Right lobe of liver (tissue), 6 donors: ENCODE results near the gene TRHDE. TPM values are rescaled to one million over a fixed set of nuclear protein-coding genes. Genes with fewer than 3 reads are reported as not detected.

ENCODE experiments used
- ATAC-seq, 4 donors: fragments of 200-7000 bp; cut with Tn5 transposase; one replicate each; pipeline ENCODE4 v1.9.1; 2020; ENCODE audit warnings: mild to moderate bottlenecking in 4 of 4, moderate library complexity in 4 of 4
- DNase-seq, 3 donors: peaks; one replicate each; pipeline ENCODE4 v3.0.0-alpha.2; 2020
- H3K27ac ChIP-seq, 3 donors: fragments of 200-600 bp; one replicate each; pipeline ENCODE4 v1.8.0; 2022
- H3K27me3 ChIP-seq, 2 donors: fragments of 200-600 bp; one replicate each; pipeline ENCODE4 v1.8.0; 2022
- H3K36me3 ChIP-seq, 4 donors: fragments of 200-600 bp; sonication (generic) in 1 of 4; one replicate each; pipeline versions ENCODE4 v1.5.1 to v1.8.0; 2017 to 2022; ENCODE audit warnings: control low read depth in 1 of 4
- H3K4me1 ChIP-seq, 4 donors: fragments of 200-600 bp; sonication (generic) in 1 of 4; one replicate each; pipeline versions ENCODE4 v1.5.1 to v1.8.0; 2017 to 2022; ENCODE audit warnings: control low read depth in 1 of 4
- H3K4me3 ChIP-seq, 3 donors: fragments of 200-600 bp; one replicate each; pipeline ENCODE4 v1.8.0; 2022
- H3K9me3 ChIP-seq, 4 donors: fragments of 200-600 bp; sonication (generic) in 1 of 4; one replicate each; pipeline versions ENCODE4 v1.5.1 to v1.8.0; 2017 to 2022; ENCODE audit warnings: control low read depth in 1 of 4
- POLR2A ChIP-seq: fragments of 450-650 bp; IDR thresholded peaks from one replicate; pipeline ENCODE4 v1.6.1; 2017; ENCODE audit warnings: antibody characterized with exemption, mild to moderate bottlenecking
- WGBS: methylation state at CpG from one replicate; pipeline ENCODE4 v1.1.6; 2018; ENCODE audit warnings: low coverage, low lambda C conversion rate; ENCODE audit not compliant: insufficient coverage; ENCODE audit errors: missing lambda C conversion rate; 5-methylcytosine and 5-hydroxymethylcytosine counted together
- intact Hi-C, 2 donors: fragments of 100-400 bp; cut with DNase I; formaldehyde crosslinking; loops; one replicate each; pipeline versions ENCODE4 v1.11.2 to v1.14.1; 2022
- total RNA-seq, 6 experiments: library from RNA; depleted of rRNA in 2 of 6; stranded (reverse); fragments of >200 nt in 2 of 6; fragmentation: NEBNext Ultra II Directional in 3 of 6; extraction: Animal tissue kit (Norgen Biotek cat#: 25700) in 3 of 6; gene quantifications; one replicate each; pipeline versions ENCODE4 v1.1.0 to v1.2.4, GENCODE V29; 2016 to 2023
- TF ChIP-seq, protein P1 (sequence below), 4 donors: fragments of 200-600 bp in 3 of 4; fragments of 450-650 bp in 1 of 4; IDR thresholded peaks; one replicate each; pipeline versions ENCODE4 v1.5.1 to v1.8.0; 2016 to 2022; ENCODE audit warnings: antibody characterized with exemption in 4 of 4, mild to moderate bottlenecking in 2 of 4
- donor health status: DM: no; HTN: yes; CAD: no.
- donor health status: DM: no; HTN: no; CAD: no.
- donor health status: DM: no; HTN: no; CAD: no.
- donor health status: DM: no; HTN: yes; CAD: no.
- donor health status: DM: no; HTN: yes; CAD: no.

TRHDE gene
- total RNA-seq, 6 experiments from 2014 or later = 0.10 to 4.3 (median 0.90) TPM

DNA sequence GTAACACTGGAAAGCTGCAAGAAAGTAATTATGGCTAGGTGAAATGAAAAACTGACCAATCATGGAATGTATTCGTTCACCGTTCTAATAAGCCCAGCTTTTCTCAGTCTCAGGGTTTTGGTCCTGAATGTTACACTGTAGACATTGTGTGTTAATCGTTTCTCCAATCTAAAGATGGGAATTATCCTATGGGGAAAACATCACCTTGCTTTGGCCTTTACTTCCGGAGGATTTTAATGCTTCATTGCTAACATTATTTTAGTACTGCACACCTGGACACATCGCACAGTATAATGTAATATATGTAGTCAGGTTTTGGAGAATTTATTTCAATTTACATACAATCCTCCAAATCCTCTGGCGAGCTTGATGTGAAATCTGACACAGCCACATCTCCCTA lies 1.2 kb upstream of the TRHDE start:
- TF ChIP-seq POLR2A = no peak
- TF ChIP-seq, protein P1, sequence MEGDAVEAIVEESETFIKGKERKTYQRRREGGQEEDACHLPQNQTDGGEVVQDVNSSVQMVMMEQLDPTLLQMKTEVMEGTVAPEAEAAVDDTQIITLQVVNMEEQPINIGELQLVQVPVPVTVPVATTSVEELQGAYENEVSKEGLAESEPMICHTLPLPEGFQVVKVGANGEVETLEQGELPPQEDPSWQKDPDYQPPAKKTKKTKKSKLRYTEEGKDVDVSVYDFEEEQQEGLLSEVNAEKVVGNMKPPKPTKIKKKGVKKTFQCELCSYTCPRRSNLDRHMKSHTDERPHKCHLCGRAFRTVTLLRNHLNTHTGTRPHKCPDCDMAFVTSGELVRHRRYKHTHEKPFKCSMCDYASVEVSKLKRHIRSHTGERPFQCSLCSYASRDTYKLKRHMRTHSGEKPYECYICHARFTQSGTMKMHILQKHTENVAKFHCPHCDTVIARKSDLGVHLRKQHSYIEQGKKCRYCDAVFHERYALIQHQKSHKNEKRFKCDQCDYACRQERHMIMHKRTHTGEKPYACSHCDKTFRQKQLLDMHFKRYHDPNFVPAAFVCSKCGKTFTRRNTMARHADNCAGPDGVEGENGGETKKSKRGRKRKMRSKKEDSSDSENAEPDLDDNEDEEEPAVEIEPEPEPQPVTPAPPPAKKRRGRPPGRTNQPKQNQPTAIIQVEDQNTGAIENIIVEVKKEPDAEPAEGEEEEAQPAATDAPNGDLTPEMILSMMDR (IDR thresholded peaks at IDR 0.05) = no peak

DNA sequence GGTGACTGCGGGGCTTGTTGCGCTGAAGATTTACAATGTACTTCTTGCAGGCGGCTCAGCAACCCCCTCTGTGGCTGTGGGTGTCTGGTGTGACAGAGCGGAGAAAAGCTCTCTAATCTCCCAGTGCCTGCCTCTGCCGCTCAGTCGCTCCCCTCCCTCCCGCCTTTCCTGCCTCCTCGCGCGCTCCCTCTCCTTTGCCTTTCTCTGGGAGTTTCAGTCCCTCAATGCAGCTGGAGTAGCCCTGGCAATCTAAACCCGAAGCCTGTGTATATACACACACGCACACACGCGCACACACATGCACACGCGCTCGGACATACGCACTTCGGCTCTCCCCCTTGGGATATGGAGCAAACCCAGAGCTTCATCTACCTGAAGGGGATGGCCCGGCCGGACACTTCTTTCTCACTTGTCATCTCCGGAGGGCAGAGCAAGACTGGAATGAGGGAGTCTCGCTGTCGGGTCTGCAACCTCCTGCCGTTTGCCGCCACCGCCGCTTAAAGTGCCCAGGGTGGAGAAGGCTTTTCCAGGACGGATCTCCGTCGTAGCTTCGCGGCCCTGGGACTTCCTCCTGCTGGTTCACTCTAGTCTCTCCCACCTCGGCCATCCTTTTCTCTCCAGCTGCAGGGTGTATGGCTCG lies 599 bp upstream of the TRHDE start:
- H3K4me3 ChIP-seq = peak overlapping the region; percentile 33 to 54 (median 44)
- peak; percentile 15 to 44 (median 30) for ATAC-seq

More for the DNA sequence above, 1.2 kb upstream of the TRHDE start:
- Histone ChIP-seq H3K27me3 (no peaks in the 10 kb centered on the region), H3K4me1 (peaks cover 0 to 12% (median under 1%) of the 10 kb centered on the region in 4 donors), H3K36me3 (no peaks in the 10 kb centered on the region), H3K4me3 (peak overlapping the region in 1 of 3 donors; percentile 54), H3K27ac (peak overlapping the region in 1 of 3 donors; percentile 17), H3K9me3 (no peaks in the 10 kb centered on the region)
- ATAC-seq = no peak
- intact Hi-C loops = loop anchor here in 1 of 2 donors (10.0 kb wide), 1 partner anchor 336 kb away; the partner anchor contains the start of gene TPH2
- WGBS = 40% methylated on average over 6 of the region's 6 CpGs
- no peak for DNase-seq

DNA sequence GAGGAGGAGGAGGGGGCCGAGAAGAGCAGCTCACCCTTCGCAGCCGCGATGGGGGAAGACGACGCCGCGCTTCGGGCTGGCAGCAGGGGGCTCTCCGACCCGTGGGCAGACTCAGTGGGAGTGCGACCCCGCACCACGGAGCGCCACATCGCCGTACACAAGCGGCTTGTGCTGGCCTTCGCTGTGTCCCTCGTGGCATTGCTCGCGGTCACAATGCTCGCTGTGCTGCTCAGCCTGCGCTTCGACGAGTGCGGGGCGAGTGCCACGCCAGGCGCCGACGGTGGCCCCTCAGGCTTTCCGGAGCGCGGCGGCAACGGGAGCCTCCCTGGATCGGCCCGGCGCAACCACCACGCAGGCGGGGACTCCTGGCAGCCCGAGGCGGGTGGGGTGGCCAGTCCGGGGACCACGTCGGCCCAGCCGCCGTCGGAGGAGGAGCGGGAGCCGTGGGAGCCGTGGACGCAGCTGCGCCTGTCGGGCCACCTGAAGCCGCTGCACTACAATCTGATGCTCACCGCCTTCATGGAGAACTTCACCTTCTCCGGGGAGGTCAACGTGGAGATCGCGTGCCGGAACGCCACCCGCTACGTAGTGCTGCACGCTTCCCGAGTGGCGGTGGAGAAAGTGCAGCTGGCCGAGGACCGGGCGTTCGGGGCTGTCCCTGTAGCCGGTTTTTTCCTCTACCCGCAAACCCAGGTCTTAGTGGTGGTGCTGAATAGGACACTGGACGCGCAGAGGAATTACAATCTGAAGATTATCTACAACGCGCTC lies 745 bp downstream of the TRHDE start:
- no peak for TF ChIP-seq POLR2A
- TF ChIP-seq, protein P1 (IDR thresholded peaks at IDR 0.05) = no peak
- peak in 2 of 4 donors; percentile 1 for ATAC-seq
- Histone ChIP-seq H3K4me3 (peak overlapping the region; percentile 17 to 54 (median 33)), H3K36me3 (no peaks in the 10 kb centered on the region), H3K27me3 (no peaks in the 10 kb centered on the region), H3K9me3 (no peaks in the 10 kb centered on the region), H3K27ac (peak overlapping the region in 1 of 3 donors; percentile 19), H3K4me1 (peaks cover 0 to 12% (median 2%) of the 10 kb centered on the region in 4 donors)
- whole genome bisulfite sequencing = 0% methylated on average over 3 of the region's 79 CpGs
- intact Hi-C loops = loop anchor here in 1 of 2 donors (10.0 kb wide), 1 partner anchor 338 kb away; the partner anchor contains the start of gene TPH2
- peak; percentile 19 to 51 (median 50) for DNase-seq

More for the DNA sequence above, 599 bp upstream of the TRHDE start:
- DNase-seq = peak; percentile 22 to 51 (median 46)
- intact Hi-C loops = loop anchor here in 1 of 2 donors (10.0 kb wide), 1 partner anchor 337 kb away; the partner anchor contains the start of gene TPH2
- Histone ChIP-seq H3K36me3 (no peaks in the 10 kb centered on the region), H3K4me1 (peaks cover 0 to 12% (median 2%) of the 10 kb centered on the region in 4 donors), H3K9me3 (no peaks in the 10 kb centered on the region), H3K27ac (peak overlapping the region in 1 of 3 donors; percentile 33), H3K27me3 (no peaks in the 10 kb centered on the region)
- no peak for TF ChIP-seq POLR2A
- TF ChIP-seq, protein P1 (IDR thresholded peaks at IDR 0.05) = no peak
- WGBS = 1% methylated on average over 27 of the region's 35 CpGs

DNA sequence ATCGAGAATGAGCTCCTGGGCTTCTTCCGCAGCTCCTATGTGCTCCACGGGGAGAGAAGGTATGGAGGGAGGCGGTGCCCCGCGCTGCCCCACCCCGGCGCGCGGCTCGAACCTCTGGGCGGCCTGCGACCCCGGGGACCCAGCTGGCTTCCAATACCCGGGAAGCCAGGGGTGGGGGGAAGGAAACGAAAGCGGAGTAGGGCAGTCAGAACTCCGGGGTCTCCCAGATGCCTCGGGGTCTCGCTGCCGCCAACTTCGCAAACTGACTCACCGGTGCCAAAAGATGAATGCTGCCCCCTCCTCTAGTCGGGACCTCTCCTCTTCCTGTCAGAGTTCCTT lies 1.3 kb downstream of the TRHDE start:
- peak overlapping the region in 2 of 3 donors; percentile 17 to 54 for H3K4me3 ChIP-seq
- peak overlapping the region in 1 of 3 donors; percentile 19 for H3K27ac ChIP-seq
- H3K4me1 ChIP-seq = peaks cover 0 to 12% (median 2%) of the 10 kb centered on the region in 4 donors
- ATAC-seq (peak in 2 of 4 donors; percentile 4 to 10), DNase-seq (no peak)
- 0% methylated on average over 3 of the region's 24 CpGs for WGBS
- H3K9me3 ChIP-seq = no peaks in the 10 kb centered on the region
- TF ChIP-seq, protein P1 (IDR thresholded peaks at IDR 0.05) = no peak
- TF ChIP-seq POLR2A = no peak
- no peaks in the 10 kb centered on the region for H3K27me3 ChIP-seq
- intact Hi-C loops = loop anchor here in 1 of 2 donors (10.0 kb wide), 1 partner anchor 339 kb away; the partner anchor contains the start of gene TPH2
- H3K36me3 ChIP-seq = no peaks in the 10 kb centered on the region
